Trophoblast cell (in vitro differentiated cells and primary cell): ENCODE data around the gene P2RY6.
A peak's percentile ranks its signal among the peaks of the same experiment; 100 is the strongest.

Experiments used
- DNase-seq, 2 donors: peaks; one replicate each; pipeline ENCODE4 v3.0.0-alpha.2; 2016
- H2AFZ ChIP-seq: 2 replicates; pipeline ENCODE4 v1.6.1; 2013; ENCODE audit warnings: low read length, moderate library complexity, mild to moderate bottlenecking; ENCODE audit not compliant: insufficient read depth, poor library complexity
- H2AK5ac ChIP-seq: 2 replicates; pipeline ENCODE4 v1.6.1; 2013; ENCODE audit warnings: mild to moderate bottlenecking, low read length
- H2BK120ac ChIP-seq: 2 replicates; pipeline ENCODE4 v1.6.1; 2013; ENCODE audit warnings: low read length, mild to moderate bottlenecking, moderate library complexity; ENCODE audit not compliant: insufficient read depth, poor library complexity
- H2BK12ac ChIP-seq: 2 replicates; pipeline ENCODE4 v1.6.1; 2013; ENCODE audit warnings: mild to moderate bottlenecking, low read length, moderate library complexity
- H2BK5ac ChIP-seq: 2 replicates; pipeline ENCODE4 v1.6.1; 2013; ENCODE audit warnings: low read length, low read depth, moderate library complexity, mild to moderate bottlenecking; ENCODE audit not compliant: poor library complexity
- H3K14ac ChIP-seq: 2 replicates; pipeline ENCODE4 v1.6.1; 2013; ENCODE audit warnings: mild to moderate bottlenecking, low read length
- H3K18ac ChIP-seq: 2 replicates; pipeline ENCODE4 v1.6.1; 2013; ENCODE audit warnings: mild to moderate bottlenecking, low read length
- H3K23ac ChIP-seq: 2 replicates; pipeline ENCODE4 v1.6.1; 2013; ENCODE audit warnings: low read length
- H3K27ac ChIP-seq: 2 replicates; pipeline ENCODE4 v1.5.1; 2013; ENCODE audit warnings: low read depth, mild to moderate bottlenecking, inconsistent platforms, low read length, moderate library complexity
- H3K27me3 ChIP-seq: 2 replicates; pipeline ENCODE4 v1.6.1; 2013; ENCODE audit warnings: inconsistent platforms, mild to moderate bottlenecking, low read length, moderate library complexity; ENCODE audit not compliant: insufficient read depth
- H3K36me3 ChIP-seq, 2 experiments: 1 replicate in 1 of 2; 2 replicates in 1 of 2; pipeline ENCODE4 v1.6.1; 2013; ENCODE audit warnings: low read length in 2 of 2, mild to moderate bottlenecking in 2 of 2, moderate library complexity in 1 of 2; ENCODE audit not compliant: insufficient read depth in 2 of 2, control insufficient read depth in 1 of 2
- H3K4ac ChIP-seq: 2 replicates; pipeline ENCODE4 v1.6.1; 2013; ENCODE audit warnings: low read depth, mild to moderate bottlenecking, low read length, moderate library complexity
- H3K4me1 ChIP-seq, 2 experiments: 1 replicate in 1 of 2; 2 replicates in 1 of 2; pipeline ENCODE4 v1.6.1; 2013; ENCODE audit warnings: low read length in 2 of 2, mild to moderate bottlenecking in 2 of 2, moderate library complexity in 1 of 2; ENCODE audit not compliant: insufficient read depth in 2 of 2, control insufficient read depth in 1 of 2
- H3K4me2 ChIP-seq: 2 replicates; pipeline ENCODE4 v1.6.1; 2013; ENCODE audit warnings: inconsistent platforms, mild to moderate bottlenecking, low read length, moderate library complexity
- H3K4me3 ChIP-seq: 2 replicates; pipeline ENCODE4 v1.5.1; 2013; ENCODE audit warnings: mild to moderate bottlenecking, low read depth, low read length, inconsistent platforms
- H3K79me1 ChIP-seq: one replicate; pipeline ENCODE4 v1.6.1; 2013; ENCODE audit warnings: low read length
- H3K79me2 ChIP-seq: 2 replicates; pipeline ENCODE4 v1.6.1; 2013; ENCODE audit warnings: low read length, mild to moderate bottlenecking; ENCODE audit not compliant: control insufficient read depth, insufficient read depth, poor library complexity
- H3K9ac ChIP-seq: 2 replicates; pipeline ENCODE4 v1.6.1; 2013; ENCODE audit warnings: mild to moderate bottlenecking, low read length
- H3K9me3 ChIP-seq: 2 replicates; pipeline ENCODE4 v1.6.1; 2013; ENCODE audit warnings: low read depth, mild to moderate bottlenecking, control low read depth, inconsistent platforms, low read length; ENCODE audit not compliant: insufficient read depth
- H4K12ac ChIP-seq: 2 replicates; pipeline ENCODE4 v1.6.1; 2013; ENCODE audit warnings: low read depth, mild to moderate bottlenecking, low read length, moderate library complexity
- H4K8ac ChIP-seq: 2 replicates; pipeline ENCODE4 v1.6.1; 2013; ENCODE audit warnings: low read depth, mild to moderate bottlenecking, low read length, moderate library complexity
- H4K91ac ChIP-seq: one replicate; pipeline ENCODE4 v1.6.1; 2013; ENCODE audit warnings: low read depth, mild to moderate bottlenecking, low read length, moderate library complexity
- WGBS: extraction: QIAGEN DNeasy Blood & Tissue Kit; methylation state at CpG from one replicate; pipeline ENCODE4 v1.1.7; 2013; ENCODE audit warnings: missing lambda C conversion rate; ENCODE audit not compliant: insufficient read length, insufficient coverage; ENCODE audit errors: extremely low coverage; 5-methylcytosine and 5-hydroxymethylcytosine counted together

P2RY6 gene

GRCh38 chr11:73315293-73316020 lies 43.3 kb downstream of the P2RY6 start:
- DNase-seq = no peak
- H3K14ac ChIP-seq = no peak overlapping the region
- H3K27me3 ChIP-seq = no peaks in the 10 kb centered on the region
- H4K12ac ChIP-seq = no peak overlapping the region
- H3K4me1 ChIP-seq = peaks cover 44 to 61% of the 10 kb centered on the region in 2 experiments
- H3K9me3 ChIP-seq = no peaks in the 10 kb centered on the region
- H3K9ac ChIP-seq = no peak overlapping the region
- H2BK5ac ChIP-seq = no peak overlapping the region
- H3K23ac ChIP-seq = no peak overlapping the region
- H4K91ac ChIP-seq = peak overlapping the region; percentile 11
- no peak overlapping the region for H2BK12ac ChIP-seq
- peak overlapping the region; percentile 31 for H3K27ac ChIP-seq
- no peak overlapping the region for H2AFZ ChIP-seq
- H3K79me1 ChIP-seq = peaks cover 5% of the 10 kb centered on the region
- peak overlapping the region; percentile 11 for H2BK120ac ChIP-seq
- peak overlapping the region; percentile 1 for H3K4me2 ChIP-seq
- no peak overlapping the region for H4K8ac ChIP-seq
- H2AK5ac ChIP-seq = no peak overlapping the region
- no CpG with 5 or more reads among the region's 9 CpGs for WGBS
- H3K79me2 ChIP-seq = peaks cover 29% of the 10 kb centered on the region
- peaks cover 21 to 30% of the 10 kb centered on the region in 2 experiments for H3K36me3 ChIP-seq
- H3K4ac ChIP-seq = peak overlapping the region; percentile 22
- no peak overlapping the region for H3K4me3 ChIP-seq
- peak overlapping the region; percentile 12 for H3K18ac ChIP-seq

- WGBS = no CpG with 5 or more reads among the region's 1 CpG
- Histone ChIP-seq H3K9ac (no peak overlapping the region), H3K79me1 (peaks cover 8% of the 10 kb centered on the region), H3K4me3 (no peak overlapping the region), H3K4ac (peak overlapping the region; percentile 33), H3K36me3 (peaks cover 20 to 30% of the 10 kb centered on the region in 2 experiments), H2AK5ac (no peak overlapping the region), H2AFZ (no peak overlapping the region), H3K14ac (no peak overlapping the region), H2BK5ac (no peak overlapping the region), H3K9me3 (no peaks in the 10 kb centered on the region), H3K4me2 (no peak overlapping the region), H4K8ac (no peak overlapping the region), H4K91ac (no peak overlapping the region), H2BK12ac (no peak overlapping the region), H3K27me3 (no peaks in the 10 kb centered on the region), H3K27ac (no peak overlapping the region), H4K12ac (no peak overlapping the region), H2BK120ac (no peak overlapping the region), H3K23ac (no peak overlapping the region), H3K18ac (no peak overlapping the region), H3K4me1 (peaks cover 43 to 58% of the 10 kb centered on the region in 2 experiments), H3K79me2 (peaks cover 24% of the 10 kb centered on the region)
- no peak for DNase-seq
Measured at GRCh38 chr11:73316422-73316821, 44.3 kb downstream of the P2RY6 start.

- Histone ChIP-seq H3K4me3 (no peak overlapping the region), H4K8ac (no peak overlapping the region), H3K4me1 (peaks cover 41 to 58% of the 10 kb centered on the region in 2 experiments), H2BK12ac (no peak overlapping the region), H3K4me2 (no peak overlapping the region), H3K79me2 (peaks cover 22% of the 10 kb centered on the region), H3K27me3 (no peaks in the 10 kb centered on the region), H3K36me3 (peaks cover 17 to 28% of the 10 kb centered on the region in 2 experiments), H3K4ac (peak overlapping the region; percentile 7), H3K18ac (no peak overlapping the region), H3K9ac (no peak overlapping the region), H3K9me3 (no peaks in the 10 kb centered on the region), H2AK5ac (no peak overlapping the region), H3K79me1 (peaks cover 14% of the 10 kb centered on the region), H2AFZ (no peak overlapping the region), H4K91ac (no peak overlapping the region), H3K23ac (no peak overlapping the region), H3K14ac (no peak overlapping the region), H3K27ac (no peak overlapping the region), H2BK5ac (no peak overlapping the region), H4K12ac (no peak overlapping the region), H2BK120ac (no peak overlapping the region)
- WGBS = no CpG with 5 or more reads among the region's 4 CpGs
- DNase-seq = no peak
Measured at GRCh38 chr11:73317373-73317772, 45.2 kb downstream of the P2RY6 start.

GRCh38 chr11:73317803-73318202 lies 45.7 kb downstream of the P2RY6 start:
- peaks cover 41 to 58% of the 10 kb centered on the region in 2 experiments for H3K4me1 ChIP-seq
- no peaks in the 10 kb centered on the region for H3K27me3 ChIP-seq
- H3K36me3 ChIP-seq = peaks cover 17 to 28% of the 10 kb centered on the region in 2 experiments
- no peak overlapping the region for H2BK5ac ChIP-seq
- no peak overlapping the region for H2AK5ac ChIP-seq
- H3K4ac ChIP-seq = peak overlapping the region; percentile 22
- DNase-seq = no peak
- H3K79me1 ChIP-seq = peaks cover 16% of the 10 kb centered on the region
- H4K12ac ChIP-seq = no peak overlapping the region
- no peak overlapping the region for H3K23ac ChIP-seq
- H3K14ac ChIP-seq = no peak overlapping the region
- H3K4me2 ChIP-seq = no peak overlapping the region
- peaks cover 19% of the 10 kb centered on the region for H3K79me2 ChIP-seq
- no peak overlapping the region for H3K27ac ChIP-seq
- H4K8ac ChIP-seq = no peak overlapping the region
- H3K9ac ChIP-seq = no peak overlapping the region
- WGBS = no CpG with 5 or more reads among the region's 3 CpGs
- H4K91ac ChIP-seq = no peak overlapping the region
- no peak overlapping the region for H2BK120ac ChIP-seq
- H3K18ac ChIP-seq = peak overlapping the region; percentile 46
- no peak overlapping the region for H3K4me3 ChIP-seq
- no peak overlapping the region for H2AFZ ChIP-seq
- no peak overlapping the region for H2BK12ac ChIP-seq
- H3K9me3 ChIP-seq = no peaks in the 10 kb centered on the region
